Keratinocyte (primary cell): ENCODE measurements around the gene FBN2.

Experiments used
- EZH2 ChIP-seq: IDR thresholded peaks from one replicate; pipeline ENCODE4 v1.6.1; 2012; ENCODE audit warnings: inconsistent platforms, mild to moderate bottlenecking, low read length, moderate library complexity
- TF ChIP-seq, protein P1 (sequence below), 3 experiments: IDR thresholded peaks in 1 of 3; conservative IDR thresholded peaks in 1 of 3; optimal IDR thresholded peaks in 1 of 3; 2 replicates in 2 of 3; 3 replicates in 1 of 3; pipeline versions ENCODE3 to v1.5.1; 2011; ENCODE audit warnings: low read length in 3 of 3, mild to moderate bottlenecking in 3 of 3, moderate library complexity in 2 of 3, control low read depth in 1 of 3, inconsistent platforms in 1 of 3; ENCODE audit not compliant: insufficient read depth in 2 of 3; ENCODE audit errors: extremely low read depth in 1 of 3

DNA sequence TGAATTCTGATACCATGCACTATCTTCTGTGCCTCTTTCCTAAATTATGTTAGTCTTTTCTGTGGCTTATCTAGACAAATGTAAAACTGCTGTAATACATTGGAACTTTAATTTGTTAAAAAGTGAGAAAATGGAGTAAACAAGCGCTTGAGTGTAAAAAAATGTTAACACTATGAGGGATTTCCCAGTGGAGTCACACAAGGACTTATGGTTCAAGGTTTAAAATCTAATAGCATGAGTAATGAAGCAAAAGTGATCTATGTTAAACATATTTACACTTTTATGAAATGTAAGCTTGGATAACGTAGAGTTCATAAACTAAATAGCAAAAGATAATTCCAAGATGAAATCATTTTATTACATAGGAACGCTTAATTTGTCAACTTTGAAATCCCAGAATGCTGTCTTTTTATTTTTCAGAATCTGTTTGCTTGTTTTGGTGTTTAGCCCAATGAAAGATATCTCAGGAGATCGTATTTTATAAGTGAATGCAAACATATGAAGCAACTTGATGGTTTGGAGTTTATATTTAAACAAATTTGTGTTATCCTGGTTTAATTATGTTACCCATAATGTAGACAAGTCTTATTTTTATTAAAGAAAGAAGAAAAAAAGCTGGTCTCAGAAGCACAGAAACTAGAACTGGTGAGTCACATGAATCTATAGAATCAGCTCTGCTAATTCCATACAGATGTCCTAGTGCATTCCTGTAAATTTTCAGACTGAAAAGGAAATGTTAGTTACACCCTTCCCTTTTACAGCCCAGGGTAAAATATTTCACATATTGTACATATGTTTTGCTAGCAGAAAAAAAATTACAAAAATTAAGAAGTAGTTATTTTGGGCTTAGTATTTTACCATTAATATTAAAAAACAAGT, 34.2 kb upstream of the FBN2 start:
- no peak for TF ChIP-seq EZH2
- TF ChIP-seq, protein P1, sequence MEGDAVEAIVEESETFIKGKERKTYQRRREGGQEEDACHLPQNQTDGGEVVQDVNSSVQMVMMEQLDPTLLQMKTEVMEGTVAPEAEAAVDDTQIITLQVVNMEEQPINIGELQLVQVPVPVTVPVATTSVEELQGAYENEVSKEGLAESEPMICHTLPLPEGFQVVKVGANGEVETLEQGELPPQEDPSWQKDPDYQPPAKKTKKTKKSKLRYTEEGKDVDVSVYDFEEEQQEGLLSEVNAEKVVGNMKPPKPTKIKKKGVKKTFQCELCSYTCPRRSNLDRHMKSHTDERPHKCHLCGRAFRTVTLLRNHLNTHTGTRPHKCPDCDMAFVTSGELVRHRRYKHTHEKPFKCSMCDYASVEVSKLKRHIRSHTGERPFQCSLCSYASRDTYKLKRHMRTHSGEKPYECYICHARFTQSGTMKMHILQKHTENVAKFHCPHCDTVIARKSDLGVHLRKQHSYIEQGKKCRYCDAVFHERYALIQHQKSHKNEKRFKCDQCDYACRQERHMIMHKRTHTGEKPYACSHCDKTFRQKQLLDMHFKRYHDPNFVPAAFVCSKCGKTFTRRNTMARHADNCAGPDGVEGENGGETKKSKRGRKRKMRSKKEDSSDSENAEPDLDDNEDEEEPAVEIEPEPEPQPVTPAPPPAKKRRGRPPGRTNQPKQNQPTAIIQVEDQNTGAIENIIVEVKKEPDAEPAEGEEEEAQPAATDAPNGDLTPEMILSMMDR (optimal IDR thresholded peaks at IDR 0.05 in 1 of 3, IDR thresholded peaks at IDR 0.05 in 1 of 3, conservative IDR thresholded peaks at IDR 0.05 in 1 of 3; ENCODE audit: extremely low read depth in 1 of 3, insufficient read depth in 2 of 3, low read length in 3 of 3), result no peak
